Liver (tissue), 9 donors: ENCODE data around the gene CDX1. TPM values are rescaled to one million over a fixed set of nuclear protein-coding genes. Genes with fewer than 3 reads are reported as not detected.

ENCODE experiments used
- DNase-seq: peaks from one replicate; pipeline ENCODE4 v3.0.0-alpha.2; 2017; ENCODE audit warnings: low spot score
- H3K27ac ChIP-seq, 2 donors: one replicate each; pipeline ENCODE4 v1.7.0; 2013; ENCODE audit warnings: inconsistent platforms in 2 of 2, low read length in 2 of 2, control low read depth in 1 of 2, low read depth in 1 of 2, mild to moderate bottlenecking in 1 of 2
- H3K27me3 ChIP-seq, 4 donors: one replicate each; pipeline versions ENCODE4 v1.6.1 to v1.7.0; 2013; ENCODE audit warnings: low read length in 3 of 4, inconsistent platforms in 1 of 4, mild to moderate bottlenecking in 1 of 4, moderate library complexity in 1 of 4; ENCODE audit not compliant: control insufficient read depth in 4 of 4, insufficient read depth in 4 of 4
- H3K36me3 ChIP-seq, 4 donors: one replicate each; pipeline versions ENCODE4 v1.6.1 to v1.7.0; 2013; ENCODE audit warnings: low read length in 3 of 4, mild to moderate bottlenecking in 3 of 4, low read depth in 1 of 4, moderate library complexity in 1 of 4; ENCODE audit not compliant: control insufficient read depth in 4 of 4, insufficient read depth in 3 of 4
- H3K4me1 ChIP-seq, 4 donors: one replicate each; pipeline versions ENCODE4 v1.6.1 to v1.7.0; 2013; ENCODE audit warnings: low read length in 3 of 4, mild to moderate bottlenecking in 3 of 4, moderate library complexity in 1 of 4; ENCODE audit not compliant: control insufficient read depth in 4 of 4, insufficient read depth in 4 of 4
- H3K4me3 ChIP-seq, 3 donors: one replicate each; pipeline versions ENCODE4 v1.6.1 to v1.7.0; 2013; ENCODE audit warnings: low read length in 3 of 3, control low read depth in 1 of 3, low read depth in 1 of 3, mild to moderate bottlenecking in 1 of 3
- H3K9ac ChIP-seq, 2 donors: one replicate each; pipeline ENCODE4 v1.7.0; 2013; ENCODE audit warnings: low read length in 2 of 2, mild to moderate bottlenecking in 2 of 2, moderate library complexity in 2 of 2, control low read depth in 1 of 2, low read depth in 1 of 2
- H3K9me3 ChIP-seq, 4 donors: one replicate each; pipeline versions ENCODE4 v1.6.1 to v1.7.0; 2013; ENCODE audit warnings: low read length in 3 of 4; ENCODE audit not compliant: control insufficient read depth in 4 of 4
- ATF3 ChIP-seq: IDR thresholded peaks from 2 replicates; pipeline ENCODE4 v1.6.1; 2016; ENCODE audit warnings: antibody characterized with exemption
- EGR1 ChIP-seq, 2 donors: IDR thresholded peaks; 2 replicates each; pipeline ENCODE4 v1.6.1; 2016 to 2018; ENCODE audit warnings: antibody characterized with exemption in 2 of 2, low read depth in 2 of 2
- FOXA1 ChIP-seq: IDR thresholded peaks from 2 replicates; pipeline ENCODE4 v1.6.1; 2016; ENCODE audit warnings: antibody characterized with exemption
- FOXA2 ChIP-seq: IDR thresholded peaks from 2 replicates; pipeline ENCODE4 v1.6.1; 2016; ENCODE audit warnings: antibody characterized with exemption
- GABPA ChIP-seq, 2 donors: IDR thresholded peaks in 1 of 2; conservative IDR thresholded peaks in 1 of 2; 2 replicates each; pipeline ENCODE4 v1.6.1; 2016; ENCODE audit warnings: antibody characterized with exemption in 2 of 2, mild to moderate bottlenecking in 1 of 2, moderate library complexity in 1 of 2
- JUND ChIP-seq, 2 donors: IDR thresholded peaks; 2 replicates each; pipeline ENCODE4 v1.6.1; 2016; ENCODE audit warnings: antibody characterized with exemption in 2 of 2
- NR2F2 ChIP-seq: IDR thresholded peaks from 2 replicates; pipeline ENCODE4 v1.6.1; 2016; ENCODE audit warnings: antibody characterized with exemption
- RXRA ChIP-seq, 2 donors: IDR thresholded peaks; 2 replicates each; pipeline ENCODE4 v1.6.1; 2017 to 2018; ENCODE audit warnings: antibody characterized with exemption in 2 of 2, mild to moderate bottlenecking in 1 of 2
- SP1 ChIP-seq: IDR thresholded peaks from 2 replicates; pipeline ENCODE4 v1.6.1; 2018; ENCODE audit warnings: antibody characterized with exemption, mild to moderate bottlenecking
- YY1 ChIP-seq: IDR thresholded peaks from 2 replicates; pipeline ENCODE4 v1.6.1; 2016; ENCODE audit warnings: antibody characterized with exemption, mild to moderate bottlenecking
- WGBS: extraction: QIAGEN DNeasy Blood & Tissue Kit; methylation state at CpG from one replicate; pipeline ENCODE4 v1.1.7; 2013; 5-methylcytosine and 5-hydroxymethylcytosine counted together
- polyA plus RNA-seq, 2 donors: library from polyadenylated mRNA; stranded (reverse) in 1 of 2; unstranded in 1 of 2; fragments of 200-250 nt in 1 of 2; fragments of >200 nt in 1 of 2; fragmentation: Nextera tagmentation in 1 of 2; extraction: Ambion mirVana in 1 of 2; gene quantifications; one replicate each; pipeline versions ENCODE4 v1.2.1 to v1.2.3, GENCODE V29; 2013 to 2015
- total RNA-seq, 2 donors: library from RNA; depleted of rRNA; stranded (reverse); fragments of >200 nt; gene quantifications; one replicate each; pipeline ENCODE4 v1.2.3, GENCODE V29; 2014
- TF ChIP-seq, protein P1 (sequence below): fragments of 150-350 bp; IDR thresholded peaks from 2 replicates; pipeline ENCODE4 v1.5.1; 2017; ENCODE audit warnings: improper control_type of control experiment, low read depth, low read length; ENCODE audit not compliant: missing input control
- TF ChIP-seq, protein P2 (sequence below): IDR thresholded peaks from 2 replicates; pipeline ENCODE4 v1.6.1; 2016; ENCODE audit warnings: antibody characterized with exemption
- TF ChIP-seq, protein P3 (sequence below): IDR thresholded peaks from 2 replicates; pipeline ENCODE4 v1.6.1; 2016; ENCODE audit warnings: antibody characterized with exemption
- TF ChIP-seq, protein P4 (sequence below): IDR thresholded peaks from 2 replicates; pipeline ENCODE4 v1.6.1; 2016; ENCODE audit warnings: antibody characterized with exemption, mild to moderate bottlenecking
- donor health status: healthy.
- donor health status: healthy.
- donor health status: healthy.
- donor health status: healthy.
- donor health status: healthy.

The CDX1 gene
- total and polyA plus RNA-seq, 4 donors: not detected

DNA sequence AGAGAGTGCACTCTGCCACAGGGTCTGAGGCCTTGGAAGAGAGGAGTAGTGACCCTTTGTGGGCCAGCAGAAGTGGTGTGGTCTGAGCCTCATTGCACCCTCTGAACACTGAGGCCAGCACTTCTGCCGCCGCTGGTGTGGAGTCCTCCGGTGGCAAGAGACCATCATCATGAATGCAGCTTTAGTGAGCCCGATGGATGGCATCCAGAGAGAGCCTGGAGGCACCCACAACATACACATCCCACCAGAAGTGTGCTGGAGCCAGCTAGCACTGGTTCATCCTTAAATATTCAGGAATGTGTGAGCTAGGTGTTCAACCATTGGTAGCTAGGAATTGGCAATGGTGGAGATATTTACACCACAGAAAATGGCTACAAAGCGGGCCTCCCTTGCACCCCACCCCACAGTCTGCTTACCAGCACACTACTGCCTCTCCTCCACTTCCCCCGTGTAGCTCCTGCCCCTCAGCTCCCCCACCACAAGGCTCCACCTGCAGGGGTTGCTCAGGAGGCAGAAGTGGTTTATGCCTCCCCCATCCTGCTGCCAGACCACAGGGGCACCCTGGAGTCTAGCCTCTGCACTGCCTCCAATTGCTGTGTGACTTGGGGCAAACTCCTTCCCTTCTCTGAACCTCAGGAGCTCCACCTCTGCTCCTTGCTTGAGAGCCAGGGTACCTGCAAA, 39.7 kb downstream of the CDX1 start:
- H3K27ac ChIP-seq: no peak overlapping the region
- WGBS: 89% methylated on average over 6 of the region's 6 CpGs
- no peaks in the 10 kb centered on the region for H3K4me1 ChIP-seq
- H3K36me3 ChIP-seq: no peaks in the 10 kb centered on the region
- no peak for DNase-seq
- no peaks in the 10 kb centered on the region for H3K27me3 ChIP-seq
- H3K9ac ChIP-seq: no peak overlapping the region
- no peaks in the 10 kb centered on the region for H3K9me3 ChIP-seq
- TF ChIP-seq, protein P1, sequence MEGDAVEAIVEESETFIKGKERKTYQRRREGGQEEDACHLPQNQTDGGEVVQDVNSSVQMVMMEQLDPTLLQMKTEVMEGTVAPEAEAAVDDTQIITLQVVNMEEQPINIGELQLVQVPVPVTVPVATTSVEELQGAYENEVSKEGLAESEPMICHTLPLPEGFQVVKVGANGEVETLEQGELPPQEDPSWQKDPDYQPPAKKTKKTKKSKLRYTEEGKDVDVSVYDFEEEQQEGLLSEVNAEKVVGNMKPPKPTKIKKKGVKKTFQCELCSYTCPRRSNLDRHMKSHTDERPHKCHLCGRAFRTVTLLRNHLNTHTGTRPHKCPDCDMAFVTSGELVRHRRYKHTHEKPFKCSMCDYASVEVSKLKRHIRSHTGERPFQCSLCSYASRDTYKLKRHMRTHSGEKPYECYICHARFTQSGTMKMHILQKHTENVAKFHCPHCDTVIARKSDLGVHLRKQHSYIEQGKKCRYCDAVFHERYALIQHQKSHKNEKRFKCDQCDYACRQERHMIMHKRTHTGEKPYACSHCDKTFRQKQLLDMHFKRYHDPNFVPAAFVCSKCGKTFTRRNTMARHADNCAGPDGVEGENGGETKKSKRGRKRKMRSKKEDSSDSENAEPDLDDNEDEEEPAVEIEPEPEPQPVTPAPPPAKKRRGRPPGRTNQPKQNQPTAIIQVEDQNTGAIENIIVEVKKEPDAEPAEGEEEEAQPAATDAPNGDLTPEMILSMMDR: no peak
- no peak for TF ChIP-seq FOXA2
- no peak for TF ChIP-seq YY1
- no peak for TF ChIP-seq NR2F2
- no peak overlapping the region for H3K4me3 ChIP-seq

DNA sequence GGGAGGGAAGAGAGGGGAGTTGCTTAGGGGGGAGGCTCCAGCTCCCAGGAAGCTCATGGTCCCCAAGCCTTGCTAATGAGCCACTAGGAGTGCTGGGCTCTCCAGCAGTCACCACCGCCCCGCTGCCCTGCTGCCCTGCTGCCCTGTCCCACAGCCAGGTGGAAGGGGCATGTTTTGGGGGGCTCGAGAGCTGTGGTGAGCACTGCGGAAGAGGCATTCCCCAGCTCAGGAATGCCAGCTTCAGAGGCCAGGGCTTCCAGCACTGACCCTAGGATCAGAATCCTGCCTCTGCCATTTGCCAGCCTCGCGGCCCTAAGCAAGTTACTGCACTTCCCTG, 40.2 kb downstream of the CDX1 start:
- Histone ChIP-seq H3K4me1 (no peaks in the 10 kb centered on the region), H3K4me3 (no peak overlapping the region), H3K36me3 (no peaks in the 10 kb centered on the region), H3K9ac (no peak overlapping the region), H3K27me3 (no peaks in the 10 kb centered on the region), H3K27ac (no peak overlapping the region), H3K9me3 (no peaks in the 10 kb centered on the region)
- WGBS: 93% methylated on average over 6 of the region's 6 CpGs
- TF ChIP-seq, protein P2, sequence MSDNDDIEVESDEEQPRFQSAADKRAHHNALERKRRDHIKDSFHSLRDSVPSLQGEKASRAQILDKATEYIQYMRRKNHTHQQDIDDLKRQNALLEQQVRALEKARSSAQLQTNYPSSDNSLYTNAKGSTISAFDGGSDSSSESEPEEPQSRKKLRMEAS: no peak
- no peak for TF ChIP-seq FOXA1
- no peak for TF ChIP-seq FOXA2
- no peak for TF ChIP-seq GABPA (IDR thresholded peaks at IDR 0.05 in 1 of 2, conservative IDR thresholded peaks at IDR 0.05 in 1 of 2)
- TF ChIP-seq, protein P3, sequence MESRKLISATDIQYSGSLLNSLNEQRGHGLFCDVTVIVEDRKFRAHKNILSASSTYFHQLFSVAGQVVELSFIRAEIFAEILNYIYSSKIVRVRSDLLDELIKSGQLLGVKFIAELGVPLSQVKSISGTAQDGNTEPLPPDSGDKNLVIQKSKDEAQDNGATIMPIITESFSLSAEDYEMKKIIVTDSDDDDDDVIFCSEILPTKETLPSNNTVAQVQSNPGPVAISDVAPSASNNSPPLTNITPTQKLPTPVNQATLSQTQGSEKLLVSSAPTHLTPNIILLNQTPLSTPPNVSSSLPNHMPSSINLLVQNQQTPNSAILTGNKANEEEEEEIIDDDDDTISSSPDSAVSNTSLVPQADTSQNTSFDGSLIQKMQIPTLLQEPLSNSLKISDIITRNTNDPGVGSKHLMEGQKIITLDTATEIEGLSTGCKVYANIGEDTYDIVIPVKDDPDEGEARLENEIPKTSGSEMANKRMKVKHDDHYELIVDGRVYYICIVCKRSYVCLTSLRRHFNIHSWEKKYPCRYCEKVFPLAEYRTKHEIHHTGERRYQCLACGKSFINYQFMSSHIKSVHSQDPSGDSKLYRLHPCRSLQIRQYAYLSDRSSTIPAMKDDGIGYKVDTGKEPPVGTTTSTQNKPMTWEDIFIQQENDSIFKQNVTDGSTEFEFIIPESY: no peak
- TF ChIP-seq NR2F2: no peak
- TF ChIP-seq ATF3: no peak
- TF ChIP-seq RXRA (IDR thresholded peaks at IDR 0.05): no peak
- no peak for DNase-seq

GRCh38 chr5:150208187-150209098, 41.9 kb downstream of the CDX1 start:
- 78% methylated on average over 19 of the region's 19 CpGs for WGBS
- no peak overlapping the region for H3K4me3 ChIP-seq
- no peaks in the 10 kb centered on the region for H3K36me3 ChIP-seq
- TF ChIP-seq, protein P2: no peak
- TF ChIP-seq EGR1 (IDR thresholded peaks at IDR 0.05; ENCODE audit: low read depth in 2 of 2) (no peak), JUND (IDR thresholded peaks at IDR 0.05) (no peak), SP1 (no peak), RXRA (IDR thresholded peaks at IDR 0.05) (no peak), FOXA1 (no peak)
- TF ChIP-seq, protein P4, sequence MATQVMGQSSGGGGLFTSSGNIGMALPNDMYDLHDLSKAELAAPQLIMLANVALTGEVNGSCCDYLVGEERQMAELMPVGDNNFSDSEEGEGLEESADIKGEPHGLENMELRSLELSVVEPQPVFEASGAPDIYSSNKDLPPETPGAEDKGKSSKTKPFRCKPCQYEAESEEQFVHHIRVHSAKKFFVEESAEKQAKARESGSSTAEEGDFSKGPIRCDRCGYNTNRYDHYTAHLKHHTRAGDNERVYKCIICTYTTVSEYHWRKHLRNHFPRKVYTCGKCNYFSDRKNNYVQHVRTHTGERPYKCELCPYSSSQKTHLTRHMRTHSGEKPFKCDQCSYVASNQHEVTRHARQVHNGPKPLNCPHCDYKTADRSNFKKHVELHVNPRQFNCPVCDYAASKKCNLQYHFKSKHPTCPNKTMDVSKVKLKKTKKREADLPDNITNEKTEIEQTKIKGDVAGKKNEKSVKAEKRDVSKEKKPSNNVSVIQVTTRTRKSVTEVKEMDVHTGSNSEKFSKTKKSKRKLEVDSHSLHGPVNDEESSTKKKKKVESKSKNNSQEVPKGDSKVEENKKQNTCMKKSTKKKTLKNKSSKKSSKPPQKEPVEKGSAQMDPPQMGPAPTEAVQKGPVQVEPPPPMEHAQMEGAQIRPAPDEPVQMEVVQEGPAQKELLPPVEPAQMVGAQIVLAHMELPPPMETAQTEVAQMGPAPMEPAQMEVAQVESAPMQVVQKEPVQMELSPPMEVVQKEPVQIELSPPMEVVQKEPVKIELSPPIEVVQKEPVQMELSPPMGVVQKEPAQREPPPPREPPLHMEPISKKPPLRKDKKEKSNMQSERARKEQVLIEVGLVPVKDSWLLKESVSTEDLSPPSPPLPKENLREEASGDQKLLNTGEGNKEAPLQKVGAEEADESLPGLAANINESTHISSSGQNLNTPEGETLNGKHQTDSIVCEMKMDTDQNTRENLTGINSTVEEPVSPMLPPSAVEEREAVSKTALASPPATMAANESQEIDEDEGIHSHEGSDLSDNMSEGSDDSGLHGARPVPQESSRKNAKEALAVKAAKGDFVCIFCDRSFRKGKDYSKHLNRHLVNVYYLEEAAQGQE: no peak
- TF ChIP-seq, protein P3: no peak
- no peaks in the 10 kb centered on the region for H3K4me1 ChIP-seq
- no peak for DNase-seq
- no peaks in the 10 kb centered on the region for H3K9me3 ChIP-seq
- no peak overlapping the region for H3K9ac ChIP-seq
- no peaks in the 10 kb centered on the region for H3K27me3 ChIP-seq
- H3K27ac ChIP-seq: peak overlapping the region in 1 of 2 donors; percentile 52
